A673 (cell line): ENCODE results near the gene MAGOH.

Experiments
- EZH2 ChIP-seq: fragments of 200-600 bp; sonication (generic); IDR thresholded peaks from 2 replicates; pipeline ENCODE4 v1.6.1; 2017; ENCODE audit warnings: borderline replicate concordance, low read depth, mild to moderate bottlenecking, mixed read lengths, antibody characterized with exemption, low read length; ENCODE audit not compliant: poor library complexity, severe bottlenecking
- TF ChIP-seq, protein P1 (sequence below): fragments of 300-800, 200-600 bp; sonication (generic); conservative IDR thresholded peaks from 2 replicates; pipeline ENCODE4 v1.5.1; 2017; ENCODE audit warnings: low read depth, mild to moderate bottlenecking, antibody characterized with exemption, low read length, moderate library complexity, mixed read lengths

DNA sequence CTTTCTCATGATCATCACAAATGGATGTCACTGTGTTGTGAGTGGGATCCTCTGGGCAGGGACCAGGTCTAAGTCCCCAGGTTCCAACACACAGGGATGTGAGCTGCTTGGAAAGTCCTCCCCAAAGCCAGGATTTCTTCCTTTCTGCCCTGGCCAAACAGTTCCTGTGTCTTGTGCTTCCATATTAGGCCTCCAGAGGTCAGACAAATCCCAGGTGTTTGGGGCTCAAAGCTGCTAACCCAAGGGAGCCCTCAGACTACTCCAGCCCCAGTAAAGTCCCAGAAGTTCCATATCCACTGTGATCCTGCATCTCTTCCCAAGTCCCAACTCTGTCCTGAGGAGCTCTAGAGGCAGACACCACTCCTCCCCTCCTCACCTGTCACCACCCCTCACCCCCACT, 27.7 kb upstream of the MAGOH start:
- TF ChIP-seq, protein P1, sequence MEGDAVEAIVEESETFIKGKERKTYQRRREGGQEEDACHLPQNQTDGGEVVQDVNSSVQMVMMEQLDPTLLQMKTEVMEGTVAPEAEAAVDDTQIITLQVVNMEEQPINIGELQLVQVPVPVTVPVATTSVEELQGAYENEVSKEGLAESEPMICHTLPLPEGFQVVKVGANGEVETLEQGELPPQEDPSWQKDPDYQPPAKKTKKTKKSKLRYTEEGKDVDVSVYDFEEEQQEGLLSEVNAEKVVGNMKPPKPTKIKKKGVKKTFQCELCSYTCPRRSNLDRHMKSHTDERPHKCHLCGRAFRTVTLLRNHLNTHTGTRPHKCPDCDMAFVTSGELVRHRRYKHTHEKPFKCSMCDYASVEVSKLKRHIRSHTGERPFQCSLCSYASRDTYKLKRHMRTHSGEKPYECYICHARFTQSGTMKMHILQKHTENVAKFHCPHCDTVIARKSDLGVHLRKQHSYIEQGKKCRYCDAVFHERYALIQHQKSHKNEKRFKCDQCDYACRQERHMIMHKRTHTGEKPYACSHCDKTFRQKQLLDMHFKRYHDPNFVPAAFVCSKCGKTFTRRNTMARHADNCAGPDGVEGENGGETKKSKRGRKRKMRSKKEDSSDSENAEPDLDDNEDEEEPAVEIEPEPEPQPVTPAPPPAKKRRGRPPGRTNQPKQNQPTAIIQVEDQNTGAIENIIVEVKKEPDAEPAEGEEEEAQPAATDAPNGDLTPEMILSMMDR = 0 out of 2 replicates have a peak, but pooled peaks have one; percentile 25
- no peak for TF ChIP-seq EZH2
